ENCODE data around the gene PPM1J. TPM values are rescaled to one million over a fixed set of nuclear protein-coding genes. Genes with fewer than 3 reads are reported as not detected.

The PPM1J gene
- total and polyA plus RNA-seq, 2 donors from 2014 or later = 2.0 to 3.4 TPM

DNA sequence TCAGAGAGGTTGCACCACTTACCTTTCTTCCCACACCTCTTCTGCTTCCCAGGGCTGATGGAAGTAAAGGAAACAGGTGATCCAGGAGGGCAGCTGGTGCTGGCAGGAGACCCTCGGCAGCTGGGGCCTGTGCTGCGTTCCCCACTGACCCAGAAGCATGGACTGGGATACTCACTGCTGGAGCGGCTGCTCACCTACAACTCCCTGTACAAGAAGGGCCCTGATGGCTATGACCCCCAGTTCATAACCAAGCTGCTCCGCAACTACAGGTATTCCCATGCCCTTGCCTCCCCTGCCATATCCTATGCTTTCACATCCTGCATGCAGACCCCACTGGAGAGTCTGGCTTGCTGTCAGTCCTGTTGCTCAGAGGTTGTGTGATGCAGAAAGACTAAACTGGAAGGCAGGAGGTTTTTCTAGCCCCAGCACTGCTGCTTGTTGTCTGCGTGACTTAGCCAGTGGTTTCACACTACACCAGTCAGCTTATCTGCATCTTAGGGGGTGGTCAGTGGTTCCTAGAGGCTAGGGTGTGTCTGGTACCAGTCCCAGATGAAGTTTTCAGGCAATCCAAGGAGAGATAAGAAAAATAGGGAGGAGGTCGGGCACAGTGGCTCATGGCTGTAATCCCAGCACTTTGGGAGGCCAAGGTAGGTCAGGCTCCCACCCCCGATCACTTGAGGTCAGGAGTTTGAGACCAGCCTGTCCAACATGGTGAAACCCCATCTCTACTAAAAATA lies 18.4 kb downstream of the PPM1J start:
- Histone ChIP-seq H3K27me3 (ENCODE audit: control insufficient read depth, insufficient read depth, low read length) (no peaks in the 10 kb centered on the region), H3K36me3 (ENCODE audit: control insufficient read depth in 2 of 3, insufficient read depth in 3 of 3, low read length in 3 of 3) (peaks cover 0 to 52% (median 22%) of the 10 kb centered on the region in 3 donors), H3K4me3 (ENCODE audit: low read length in 3 of 3) (no peak overlapping the region), H3K27ac (ENCODE audit: low read depth in 2 of 2, low read length in 2 of 2) (no peak overlapping the region), H3K9ac (ENCODE audit: low read length in 3 of 3) (no peak overlapping the region), H3K4me1 (ENCODE audit: control insufficient read depth in 2 of 3, insufficient read depth in 2 of 3, low read depth in 1 of 3, low read length in 3 of 3) (peaks cover 0 to 37% (median 35%) of the 10 kb centered on the region in 3 donors), H3K9me3 (ENCODE audit: control insufficient read depth in 2 of 3, insufficient read depth in 1 of 3, low read length in 3 of 3) (no peaks in the 10 kb centered on the region)
- no peak for DNase-seq
- FAIRE-seq = no peak
- intact Hi-C loops (cut with DNase I) = no loop called here
- TF ChIP-seq, protein P1, sequence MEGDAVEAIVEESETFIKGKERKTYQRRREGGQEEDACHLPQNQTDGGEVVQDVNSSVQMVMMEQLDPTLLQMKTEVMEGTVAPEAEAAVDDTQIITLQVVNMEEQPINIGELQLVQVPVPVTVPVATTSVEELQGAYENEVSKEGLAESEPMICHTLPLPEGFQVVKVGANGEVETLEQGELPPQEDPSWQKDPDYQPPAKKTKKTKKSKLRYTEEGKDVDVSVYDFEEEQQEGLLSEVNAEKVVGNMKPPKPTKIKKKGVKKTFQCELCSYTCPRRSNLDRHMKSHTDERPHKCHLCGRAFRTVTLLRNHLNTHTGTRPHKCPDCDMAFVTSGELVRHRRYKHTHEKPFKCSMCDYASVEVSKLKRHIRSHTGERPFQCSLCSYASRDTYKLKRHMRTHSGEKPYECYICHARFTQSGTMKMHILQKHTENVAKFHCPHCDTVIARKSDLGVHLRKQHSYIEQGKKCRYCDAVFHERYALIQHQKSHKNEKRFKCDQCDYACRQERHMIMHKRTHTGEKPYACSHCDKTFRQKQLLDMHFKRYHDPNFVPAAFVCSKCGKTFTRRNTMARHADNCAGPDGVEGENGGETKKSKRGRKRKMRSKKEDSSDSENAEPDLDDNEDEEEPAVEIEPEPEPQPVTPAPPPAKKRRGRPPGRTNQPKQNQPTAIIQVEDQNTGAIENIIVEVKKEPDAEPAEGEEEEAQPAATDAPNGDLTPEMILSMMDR (IDR thresholded peaks at IDR 0.05; ENCODE audit: borderline replicate concordance, extremely low read depth, insufficient read depth) = no peak

DNA sequence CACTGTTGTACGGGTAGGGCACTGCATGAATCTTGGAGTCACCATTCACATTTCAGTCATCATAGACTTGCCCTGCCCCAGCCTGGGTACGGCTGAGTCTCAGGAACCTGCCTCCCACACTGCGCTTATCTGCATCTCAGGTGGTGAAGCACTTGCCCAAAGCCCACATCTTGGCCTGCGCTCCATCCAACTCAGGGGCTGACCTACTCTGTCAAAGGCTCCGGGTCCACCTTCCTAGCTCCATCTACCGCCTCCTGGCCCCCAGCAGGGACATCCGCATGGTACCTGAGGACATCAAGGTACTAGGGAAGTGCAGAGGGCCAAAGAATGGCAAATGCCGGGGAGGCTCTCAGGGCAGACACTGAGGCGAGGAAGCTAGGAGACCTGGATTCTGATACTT lies 19.9 kb downstream of the PPM1J start:
- Histone ChIP-seq H3K27ac (ENCODE audit: low read depth in 2 of 2, low read length in 2 of 2) (no peak overlapping the region), H3K4me3 (ENCODE audit: low read length in 3 of 3) (no peak overlapping the region), H3K9me3 (ENCODE audit: control insufficient read depth in 2 of 3, insufficient read depth in 1 of 3, low read length in 3 of 3) (no peaks in the 10 kb centered on the region), H3K27me3 (ENCODE audit: control insufficient read depth, insufficient read depth, low read length) (no peaks in the 10 kb centered on the region), H3K4me1 (ENCODE audit: control insufficient read depth in 2 of 3, insufficient read depth in 2 of 3, low read depth in 1 of 3, low read length in 3 of 3) (peaks cover 0 to 22% (median 22%) of the 10 kb centered on the region in 3 donors), H3K9ac (ENCODE audit: low read length in 3 of 3) (no peak overlapping the region), H3K36me3 (ENCODE audit: control insufficient read depth in 2 of 3, insufficient read depth in 3 of 3, low read length in 3 of 3) (peaks cover 0 to 47% (median 27%) of the 10 kb centered on the region in 3 donors)
- FAIRE-seq (no peak), DNase-seq (no peak)
- intact Hi-C loops (cut with DNase I) = no loop called here
- TF ChIP-seq, protein P1 (IDR thresholded peaks at IDR 0.05; ENCODE audit: borderline replicate concordance, extremely low read depth, insufficient read depth) = no peak

DNA sequence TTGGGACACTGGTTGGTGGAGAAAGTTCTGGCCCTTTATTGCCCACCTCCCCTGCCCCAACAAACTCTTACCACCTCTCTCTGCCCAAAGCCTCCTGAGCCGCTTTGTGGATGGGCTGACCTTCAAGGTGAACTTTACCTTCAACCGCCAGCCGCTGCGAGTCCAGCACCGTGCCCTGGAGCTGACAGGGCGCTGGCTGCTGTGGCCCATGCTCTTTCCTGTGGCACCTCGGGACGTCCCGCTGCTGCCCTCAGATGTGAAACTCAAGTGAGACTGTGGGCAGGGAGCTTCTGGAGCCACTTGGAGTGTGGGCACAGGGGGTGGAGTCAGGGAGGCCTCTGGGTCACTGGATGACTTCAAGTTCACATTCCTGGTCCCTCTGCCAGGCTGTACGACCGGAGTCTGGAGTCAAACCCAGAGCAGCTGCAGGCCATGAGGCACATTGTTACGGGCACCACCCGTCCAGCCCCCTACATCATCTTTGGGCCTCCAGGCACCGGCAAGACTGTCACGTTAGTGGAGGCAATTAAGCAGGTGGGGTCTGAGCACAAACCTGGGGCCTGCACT lies 20.7 kb downstream of the PPM1J start:
- TF ChIP-seq, protein P1 (IDR thresholded peaks at IDR 0.05; ENCODE audit: borderline replicate concordance, extremely low read depth, insufficient read depth) = no peak
- Histone ChIP-seq H3K9me3 (ENCODE audit: control insufficient read depth in 2 of 3, insufficient read depth in 1 of 3, low read length in 3 of 3) (no peaks in the 10 kb centered on the region), H3K36me3 (ENCODE audit: control insufficient read depth in 2 of 3, insufficient read depth in 3 of 3, low read length in 3 of 3) (peaks cover 4 to 47% (median 33%) of the 10 kb centered on the region in 3 donors), H3K9ac (ENCODE audit: low read length in 3 of 3) (no peak overlapping the region), H3K27ac (ENCODE audit: low read depth in 2 of 2, low read length in 2 of 2) (peak overlapping the region in 1 of 2 donors; percentile 22), H3K27me3 (ENCODE audit: control insufficient read depth, insufficient read depth, low read length) (no peaks in the 10 kb centered on the region), H3K4me1 (ENCODE audit: control insufficient read depth in 2 of 3, insufficient read depth in 2 of 3, low read depth in 1 of 3, low read length in 3 of 3) (peaks cover 0 to 14% (median 14%) of the 10 kb centered on the region in 3 donors), H3K4me3 (ENCODE audit: low read length in 3 of 3) (no peak overlapping the region)
- intact Hi-C loops (cut with DNase I) = no loop called here
- DNase-seq = no peak
- FAIRE-seq = no peak

Data from kidney (tissue), 14 donors.